ENCODE results near the gene RNF125.

DNA sequence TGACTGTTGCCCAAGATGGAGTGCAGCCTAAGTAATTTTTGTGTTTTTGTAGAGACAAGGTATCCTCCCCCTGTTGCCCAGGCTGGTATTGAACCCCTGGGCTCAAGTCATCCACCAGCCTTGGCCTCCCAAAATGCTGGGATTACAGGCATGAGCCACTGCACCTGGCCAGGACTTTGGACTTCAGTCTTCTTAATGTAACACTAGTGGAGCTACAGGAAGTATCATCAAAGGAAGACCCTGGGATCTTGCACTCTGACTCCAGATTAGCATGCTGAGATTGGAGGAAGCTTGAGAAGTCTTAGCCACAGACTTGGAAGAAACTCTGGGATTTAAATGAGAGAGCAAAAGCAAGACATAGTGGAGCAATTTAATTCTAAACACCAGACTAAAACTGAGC is 37.8 kb upstream of the RNF125 start:
- no peak for TF ChIP-seq ZNF768 (tag by site-specific recombination; IDR thresholded peaks at IDR 0.05)
- no peak for TF ChIP-seq ZNF623 (tag by site-specific recombination; IDR thresholded peaks at IDR 0.05)
- TF ChIP-seq ZNF626 (tag by site-specific recombination; IDR thresholded peaks at IDR 0.05) = no peak
- TF ChIP-seq, protein P1, sequence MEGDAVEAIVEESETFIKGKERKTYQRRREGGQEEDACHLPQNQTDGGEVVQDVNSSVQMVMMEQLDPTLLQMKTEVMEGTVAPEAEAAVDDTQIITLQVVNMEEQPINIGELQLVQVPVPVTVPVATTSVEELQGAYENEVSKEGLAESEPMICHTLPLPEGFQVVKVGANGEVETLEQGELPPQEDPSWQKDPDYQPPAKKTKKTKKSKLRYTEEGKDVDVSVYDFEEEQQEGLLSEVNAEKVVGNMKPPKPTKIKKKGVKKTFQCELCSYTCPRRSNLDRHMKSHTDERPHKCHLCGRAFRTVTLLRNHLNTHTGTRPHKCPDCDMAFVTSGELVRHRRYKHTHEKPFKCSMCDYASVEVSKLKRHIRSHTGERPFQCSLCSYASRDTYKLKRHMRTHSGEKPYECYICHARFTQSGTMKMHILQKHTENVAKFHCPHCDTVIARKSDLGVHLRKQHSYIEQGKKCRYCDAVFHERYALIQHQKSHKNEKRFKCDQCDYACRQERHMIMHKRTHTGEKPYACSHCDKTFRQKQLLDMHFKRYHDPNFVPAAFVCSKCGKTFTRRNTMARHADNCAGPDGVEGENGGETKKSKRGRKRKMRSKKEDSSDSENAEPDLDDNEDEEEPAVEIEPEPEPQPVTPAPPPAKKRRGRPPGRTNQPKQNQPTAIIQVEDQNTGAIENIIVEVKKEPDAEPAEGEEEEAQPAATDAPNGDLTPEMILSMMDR (tag by site-specific recombination; IDR thresholded peaks at IDR 0.05) = no peak
- TF ChIP-seq GLI2 (tag by site-specific recombination; IDR thresholded peaks at IDR 0.05; ENCODE audit: borderline replicate concordance, low read depth) = no peak
- no peak for TF ChIP-seq ZNF274 (IDR thresholded peaks at IDR 0.05; ENCODE audit: low read length)
- TF ChIP-seq ZNF274 (tag by site-specific recombination; IDR thresholded peaks at IDR 0.05; ENCODE audit: borderline replicate concordance) = no peak
- TF ChIP-seq, protein P2, sequence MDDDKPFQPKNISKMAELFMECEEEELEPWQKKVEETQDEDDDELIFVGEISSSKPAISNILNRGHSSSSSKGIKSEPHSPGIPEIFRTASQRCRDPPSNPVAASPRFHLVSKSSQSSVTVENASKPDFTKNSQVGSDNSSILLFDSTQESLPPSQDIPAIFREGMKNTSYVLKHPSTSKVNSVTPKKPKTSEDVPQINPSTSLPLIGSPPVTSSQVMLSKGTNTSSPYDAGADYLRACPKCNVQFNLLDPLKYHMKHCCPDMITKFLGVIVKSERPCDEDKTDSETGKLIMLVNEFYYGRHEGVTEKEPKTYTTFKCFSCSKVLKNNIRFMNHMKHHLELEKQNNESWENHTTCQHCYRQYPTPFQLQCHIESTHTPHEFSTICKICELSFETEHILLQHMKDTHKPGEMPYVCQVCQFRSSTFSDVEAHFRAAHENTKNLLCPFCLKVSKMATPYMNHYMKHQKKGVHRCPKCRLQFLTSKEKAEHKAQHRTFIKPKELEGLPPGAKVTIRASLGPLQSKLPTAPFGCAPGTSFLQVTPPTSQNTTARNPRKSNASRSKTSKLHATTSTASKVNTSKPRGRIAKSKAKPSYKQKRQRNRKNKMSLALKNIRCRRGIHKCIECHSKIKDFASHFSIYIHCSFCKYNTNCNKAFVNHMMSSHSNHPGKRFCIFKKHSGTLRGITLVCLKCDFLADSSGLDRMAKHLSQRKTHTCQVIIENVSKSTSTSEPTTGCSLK (tag by site-specific recombination; IDR thresholded peaks at IDR 0.05) = no peak
- no peak for TF ChIP-seq ZBTB8A (tag by site-specific recombination; IDR thresholded peaks at IDR 0.05)
- TF ChIP-seq ZNF140 (tag by site-specific recombination; IDR thresholded peaks at IDR 0.05) = no peak
- no peak for TF ChIP-seq ZNF132 (tag by site-specific recombination; IDR thresholded peaks at IDR 0.05; ENCODE audit: borderline replicate concordance)
- TF ChIP-seq ZNF701 (tag by site-specific recombination; IDR thresholded peaks at IDR 0.05) = no peak
- TF ChIP-seq ZNF423 (tag by site-specific recombination; IDR thresholded peaks at IDR 0.05) = no peak
- TF ChIP-seq TSHZ1 (tag by site-specific recombination; IDR thresholded peaks at IDR 0.05; ENCODE audit: borderline replicate concordance) = no peak

Measured in HEK293 (cell line).